B cell (primary cell): ENCODE measurements around the gene TEAD1. TPM values are rescaled to one million over a fixed set of nuclear protein-coding genes. Genes with fewer than 3 reads are reported as not detected.

Experiments used
- ATAC-seq: fragments of 200-7000 bp; cut with Tn5 transposase; one replicate; pipeline ENCODE4 v1.10.0; 2021; ENCODE audit warnings: low read depth, mild to moderate bottlenecking, moderate number of reproducible peaks, moderate library complexity
- CTCF ChIA-PET: fragments of 350-600 bp; sonication (Branson Sonifier 250); formaldehyde crosslinking; loops from one replicate; lab custom pipeline; 2021; ENCODE audit warnings: antibody characterized with exemption, inconsistent platforms; lab: Charles Lee
- POLR2A ChIA-PET: fragments of 350-600 bp; sonication (Branson Sonifier 250); formaldehyde crosslinking; loops from one replicate; lab custom pipeline; 2021; ENCODE audit warnings: antibody characterized with exemption; lab: Charles Lee
- DNase-seq: peaks from one replicate; pipeline ENCODE4 v3.0.0; 2013
- H2AFZ ChIP-seq: 2 replicates; pipeline ENCODE4 v1.6.1; 2012; ENCODE audit warnings: mild to moderate bottlenecking, low read depth, low read length; ENCODE audit not compliant: insufficient read depth, poor library complexity, severe bottlenecking
- H3K27ac ChIP-seq, 2 donors: 1 replicate in 1 of 2; 2 replicates in 1 of 2; pipeline ENCODE4 v1.5.1; 2012 to 2013; ENCODE audit warnings: low read length in 2 of 2, mild to moderate bottlenecking in 2 of 2, moderate library complexity in 1 of 2
- H3K27me3 ChIP-seq, 4 experiments: fragments of 200-600 bp in 1 of 4; sonication (generic) in 1 of 4; replicated peaks in 1 of 4; 1 replicate in 2 of 4; 2 replicates in 2 of 4; pipeline versions ENCODE4 v1.6.1 to v1.7.0; 2013 to 2016; ENCODE audit warnings: low read length in 3 of 4, mild to moderate bottlenecking in 2 of 4, mixed read lengths in 1 of 4, moderate library complexity in 1 of 4; ENCODE audit not compliant: insufficient read depth in 4 of 4, control insufficient read depth in 3 of 4; ENCODE audit errors: control extremely low read depth in 1 of 4
- H3K36me3 ChIP-seq, 2 experiments: replicated peaks in 1 of 2; 1 replicate in 1 of 2; 2 replicates in 1 of 2; pipeline versions ENCODE4 v1.6.1 to v1.7.1; 2013; ENCODE audit warnings: low read length in 1 of 2; ENCODE audit not compliant: insufficient read depth in 2 of 2, control insufficient read depth in 1 of 2; ENCODE audit errors: control extremely low read depth in 1 of 2, extremely low read depth in 1 of 2
- H3K4me1 ChIP-seq, 2 donors: fragments of 200-600 bp in 1 of 2; sonication (generic) in 1 of 2; 1 replicate in 1 of 2; 2 replicates in 1 of 2; pipeline versions ENCODE4 v1.5.1 to v1.6.1; 2013 to 2017; ENCODE audit warnings: low read length in 2 of 2; ENCODE audit not compliant: control insufficient read depth in 2 of 2, insufficient read depth in 2 of 2
- H3K4me2 ChIP-seq: replicated peaks from 2 replicates; pipeline ENCODE3; 2012; ENCODE audit warnings: mild to moderate bottlenecking, low read depth, low read length; ENCODE audit not compliant: poor library complexity, severe bottlenecking
- H3K4me3 ChIP-seq, 5 experiments: fragments of 200-600 bp in 1 of 5; sonication (generic) in 1 of 5; 1 replicate in 3 of 5; 2 replicates in 2 of 5; pipeline versions ENCODE4 v1.5.1 to v1.7.0; 2011 to 2016; ENCODE audit warnings: low read length in 4 of 5, mild to moderate bottlenecking in 4 of 5, low read depth in 2 of 5, control low read depth in 1 of 5, moderate library complexity in 1 of 5; ENCODE audit not compliant: insufficient read depth in 1 of 5; ENCODE audit errors: control extremely low read depth in 1 of 5, extremely low read depth in 1 of 5
- H3K79me2 ChIP-seq: fragments of 200-600 bp; sonication (generic); one replicate; pipeline ENCODE4 v1.6.0; 2016; ENCODE audit warnings: low read length; ENCODE audit not compliant: control insufficient read depth, insufficient read depth
- H3K9ac ChIP-seq: fragments of 200-600 bp; sonication (generic); 2 replicates; pipeline ENCODE4 v1.6.1; 2017; ENCODE audit warnings: mild to moderate bottlenecking, low read length, moderate library complexity
- H3K9me3 ChIP-seq, 3 donors: one replicate each; pipeline versions ENCODE4 v1.6.1 to v1.7.1; 2013; ENCODE audit warnings: low read length in 2 of 3; ENCODE audit not compliant: control insufficient read depth in 2 of 3, insufficient read depth in 1 of 3; ENCODE audit errors: control extremely low read depth in 1 of 3
- H4K20me1 ChIP-seq: 2 replicates; pipeline ENCODE4 v1.6.0; 2012; ENCODE audit warnings: mild to moderate bottlenecking, low read length; ENCODE audit not compliant: insufficient read depth, control insufficient read depth, poor library complexity, severe bottlenecking
- H3K27ac Mint-ChIP-seq: one replicate; pipeline ENCODE4 v1.8.0; 2021; ENCODE audit warnings: mixed read lengths
- H3K27me3 Mint-ChIP-seq: one replicate; pipeline ENCODE4 v1.8.0; 2021; ENCODE audit warnings: mixed read lengths
- H3K4me1 Mint-ChIP-seq: one replicate; pipeline ENCODE4 v1.8.0; 2021; ENCODE audit warnings: mixed read lengths
- H3K4me3 Mint-ChIP-seq: one replicate; pipeline ENCODE4 v1.8.0; 2021; ENCODE audit warnings: mixed read lengths
- H3K9me3 Mint-ChIP-seq: one replicate; pipeline ENCODE4 v1.8.0; 2022; ENCODE audit warnings: mixed read lengths; ENCODE audit not compliant: insufficient read depth
- CTCF ChIP-seq: fragments of 200-600 bp; IDR thresholded peaks from one replicate; pipeline ENCODE4 v1.8.0; 2022; ENCODE audit warnings: antibody characterized with exemption, mild to moderate bottlenecking
- EZH2 ChIP-seq: IDR thresholded peaks from 2 replicates; pipeline ENCODE4 v1.6.1; 2012; ENCODE audit warnings: borderline replicate concordance, low read depth, mild to moderate bottlenecking, moderate library complexity, low read length; ENCODE audit not compliant: insufficient read depth, poor library complexity, severe bottlenecking
- WGBS: methylation state at CpG from one replicate; pipeline ENCODE4 v1.1.5; 2013; ENCODE audit warnings: missing lambda C conversion rate; ENCODE audit not compliant: insufficient coverage; 5-methylcytosine and 5-hydroxymethylcytosine counted together
- intact Hi-C: fragments of 100-400 bp; cut with micrococcal nuclease; formaldehyde crosslinking; loops from one replicate; pipeline ENCODE4 v1.10.0; 2022
- polyA plus RNA-seq: library from polyadenylated mRNA; depleted of rRNA; stranded (reverse); fragments of >200 nt; gene quantifications from 2 replicates; pipeline ENCODE4 v1.2.3, GENCODE V29; 2012
- total RNA-seq, 2 donors: library from RNA; stranded (reverse); fragments of 120-200 nt in 1 of 2; gene quantifications; 1 replicate in 1 of 2; 2 replicates in 1 of 2; pipeline versions ENCODE4 v1.2.3 to v1.2.4, GENCODE V29; 2013 to 2022

Gene TEAD1
- total and polyA plus RNA-seq, 2 donors (not counting 1 experiment from before 2014, with no cell fraction given), result 0.30 TPM; not detected in 1

- H3K9ac ChIP-seq, result no peak overlapping the region
- H3K79me2 ChIP-seq, result no peaks in the 10 kb centered on the region
- peaks cover 6% of the 10 kb centered on the region for H3K27me3 Mint-ChIP-seq
- DNase-seq (no peak), ATAC-seq (no peak)
- H3K9me3 ChIP-seq, result no peaks in the 10 kb centered on the region
- 71% methylated on average over 1 of the region's 1 CpG for WGBS
- no peak overlapping the region for H3K27ac Mint-ChIP-seq
- ChIA-PET CTCF (interaction anchor here (2.5 kb wide), 1 partner anchor 12 kb away, joined by 9 read pairs; no protein-coding TSS in a partner anchor), POLR2A (no interaction called here)
- H3K27me3 ChIP-seq, result no peaks in the 10 kb centered on the region
- H3K27ac ChIP-seq, result no peak overlapping the region
- H4K20me1 ChIP-seq, result no peaks in the 10 kb centered on the region
- TF ChIP-seq EZH2, result no peak
- no peak for TF ChIP-seq CTCF
- H2AFZ ChIP-seq, result no peak overlapping the region
- H3K4me3 ChIP-seq, result no peak overlapping the region
- no peak overlapping the region for H3K4me3 Mint-ChIP-seq
- no peak overlapping the region for H3K4me2 ChIP-seq
- no peaks in the 10 kb centered on the region for H3K36me3 ChIP-seq
- H3K4me1 Mint-ChIP-seq, result peaks cover 2% of the 10 kb centered on the region
- intact Hi-C loops, result no loop called here
- H3K4me1 ChIP-seq, result no peaks in the 10 kb centered on the region
- no peaks in the 10 kb centered on the region for H3K9me3 Mint-ChIP-seq
Observed at GRCh38 chr11:12901272-12901671, 227.1 kb downstream of the TEAD1 start.

GRCh38 chr11:12901874-12902481 lies 227.8 kb downstream of the TEAD1 start:
- H3K4me2 ChIP-seq, result no peak overlapping the region
- no peaks in the 10 kb centered on the region for H3K79me2 ChIP-seq
- ATAC-seq (no peak), DNase-seq (no peak)
- Mint-ChIP-seq H3K27ac (no peak overlapping the region), H3K27me3 (peaks cover 11% of the 10 kb centered on the region), H3K4me3 (no peak overlapping the region), H3K9me3 (no peaks in the 10 kb centered on the region), H3K4me1 (peaks cover 2% of the 10 kb centered on the region)
- H3K9me3 ChIP-seq, result no peaks in the 10 kb centered on the region
- H3K4me1 ChIP-seq, result no peaks in the 10 kb centered on the region
- intact Hi-C loops, result no loop called here
- TF ChIP-seq CTCF (no peak), EZH2 (no peak)
- H3K4me3 ChIP-seq, result no peak overlapping the region
- no peak overlapping the region for H3K9ac ChIP-seq
- no peaks in the 10 kb centered on the region for H4K20me1 ChIP-seq
- 90% methylated on average over 7 of the region's 7 CpGs for WGBS
- ChIA-PET POLR2A (no interaction called here), CTCF (interaction anchor here (2.5 kb wide), 1 partner anchor 13 kb away, joined by 9 read pairs; no protein-coding TSS in a partner anchor)
- no peaks in the 10 kb centered on the region for H3K27me3 ChIP-seq
- H2AFZ ChIP-seq, result no peak overlapping the region
- H3K27ac ChIP-seq, result no peak overlapping the region
- no peaks in the 10 kb centered on the region for H3K36me3 ChIP-seq
